HepG2 (cell line): ENCODE data around the gene PRRT1B. TPM values are rescaled to one million over a fixed set of nuclear protein-coding genes. Genes with fewer than 3 reads are reported as not detected.

ENCODE experiments used
- ATAC-seq: fragments of 200-7000 bp; cut with Tn5 transposase; 3 replicates; pipeline ENCODE4 v1.9.1; 2020; ENCODE audit warnings: mild to moderate bottlenecking, moderate library complexity
- BruUV-seq: library from RNA; stranded (reverse); fragments of 400-500 nt; replicated peaks from 2 replicates; lab custom pipeline; 2021; lab: Mats Ljungman, UMichigan
- CTCF ChIA-PET: fragments of 300-600 bp; formaldehyde crosslinking; extraction: SDS; loops from one replicate; lab custom pipeline; 2021; ENCODE audit warnings: low total read pairs, inconsistent platforms, low intra/inter-chr PET ratio; lab: Yijun Ruan, JAX
- POLR2A ChIA-PET: fragments of 350-600 bp; sonication (Branson Sonifier 250); formaldehyde crosslinking; loops from one replicate; lab custom pipeline; 2020; ENCODE audit warnings: antibody characterized with exemption, inconsistent platforms; lab: Yijun Ruan, JAX
- DNase-seq: peaks from one replicate; pipeline ENCODE4 v3.0.0-alpha.2; 2015; ENCODE audit warnings: low spot score
- FAIRE-seq: peaks from 3 replicates; lab custom pipeline; 2011; peaks lifted over from hg19 to GRCh38; lab: Jason Lieb, UNC
- H2AFZ ChIP-seq: one replicate; pipeline ENCODE4 v1.6.1; 2011; ENCODE audit warnings: low read length, inconsistent platforms
- H3K27ac ChIP-seq: fragments of 300-600 bp; 3 replicates; pipeline ENCODE4 v1.8.0; 2011; ENCODE audit warnings: mixed run types, mild to moderate bottlenecking, mixed read lengths, low read length, inconsistent platforms; ENCODE audit not compliant: insufficient read depth; ENCODE audit errors: extremely low read length
- H3K27me3 ChIP-seq, 2 experiments: fragments of 200-600 bp in 1 of 2; 2 replicates in 1 of 2; 3 replicates in 1 of 2; pipeline versions ENCODE4 v1.6.0 to v1.8.0; 2011; ENCODE audit warnings: low read length in 2 of 2, mild to moderate bottlenecking in 2 of 2, moderate library complexity in 2 of 2, inconsistent platforms in 1 of 2; ENCODE audit not compliant: insufficient read depth in 2 of 2, control insufficient read depth in 1 of 2
- H3K36me3 ChIP-seq, 2 experiments: fragments of 200-600 bp in 1 of 2; replicated peaks in 1 of 2; 2 replicates in 1 of 2; 3 replicates in 1 of 2; pipeline versions ENCODE4 v1.5.1 to v1.8.0; 2011; ENCODE audit warnings: low read length in 2 of 2, inconsistent platforms in 1 of 2; ENCODE audit not compliant: insufficient read depth in 2 of 2, control insufficient read depth in 1 of 2
- H3K4me1 ChIP-seq: 2 replicates; pipeline ENCODE4 v1.5.1; 2012; ENCODE audit warnings: low read length, inconsistent platforms; ENCODE audit not compliant: insufficient read depth
- H3K4me2 ChIP-seq: 2 replicates; pipeline ENCODE4 v1.6.0; 2011; ENCODE audit warnings: low read depth, low read length, inconsistent platforms
- H3K4me3 ChIP-seq, 3 experiments: fragments of 200-600 bp in 1 of 3; sonication (generic), shearing (Covaris generic) in 1 of 3; replicated peaks in 1 of 3; 2 replicates each; pipeline ENCODE4 v1.5.1; 2011 to 2016; ENCODE audit warnings: low read length in 3 of 3, inconsistent platforms in 2 of 3, low read depth in 2 of 3, mild to moderate bottlenecking in 2 of 3, control low read depth in 1 of 3, mixed read lengths in 1 of 3; ENCODE audit not compliant: insufficient read depth in 1 of 3
- H3K79me2 ChIP-seq: one replicate; pipeline ENCODE4 v1.6.1; 2011; ENCODE audit warnings: low read length, inconsistent platforms; ENCODE audit not compliant: insufficient read depth
- H3K9ac ChIP-seq: 2 replicates; pipeline ENCODE4 v1.6.0; 2011; ENCODE audit warnings: mild to moderate bottlenecking, low read depth, low read length, inconsistent platforms; ENCODE audit not compliant: insufficient read depth
- H3K9me3 ChIP-seq: 2 replicates; pipeline ENCODE4 v1.5.1; 2012; ENCODE audit warnings: mild to moderate bottlenecking, low read length
- H4K20me1 ChIP-seq: 2 replicates; pipeline ENCODE4 v1.6.0; 2011; ENCODE audit warnings: inconsistent platforms, mild to moderate bottlenecking, low read length, moderate library complexity; ENCODE audit not compliant: insufficient read depth
- ZMAT3 ChIP-seq: sonication (generic); formaldehyde crosslinking; conservative IDR thresholded peaks from 2 replicates; pipeline ENCODE4 v1.7.0; 2021; ENCODE audit warnings: missing genetic modification reagents
- WGBS: methylation state at CpG from one replicate; pipeline ENCODE4 v1.1.6; 2017; ENCODE audit warnings: low lambda C conversion rate; 5-methylcytosine and 5-hydroxymethylcytosine counted together
- in situ Hi-C: cut with HindIII; loops from 2 replicates; pipeline ENCODE4 v1.10.0; 2017; ENCODE audit warnings: low pct_unique_long_range_greater_than_20kb; ENCODE audit not compliant: extremely low pct_ligation_motif_present
- intact Hi-C: fragments of 100-400 bp; cut with micrococcal nuclease; formaldehyde crosslinking; loops from one replicate; pipeline ENCODE4 v1.10.0; 2022; ENCODE audit not compliant: unreplicated experiment
- polyA plus RNA-seq, 8 experiments: library from polyadenylated mRNA; depleted of rRNA in 3 of 8; stranded (reverse) in 7 of 8; unstranded in 1 of 8; fragments of >200 nt; fragmentation: Illumina TruSeq in 4 of 8; extraction: Trizol in 4 of 8; gene quantifications; 2 replicates each; pipeline versions ENCODE4 v1.2.1 to v1.2.3, GENCODE V29; 2011 to 2016; ENCODE audit warnings: low read depth in 4 of 8, missing spikeins in 1 of 8, mixed read lengths in 1 of 8; ENCODE audit not compliant: insufficient read depth in 1 of 8
- total RNA-seq, 5 experiments: library from RNA; depleted of rRNA; stranded (reverse); fragments of >200 nt; fragmentation: Illumina TruSeq; extraction: Trizol; gene quantifications; 2 replicates each; pipeline ENCODE4 v1.2.3, GENCODE V29; 2016; ENCODE audit warnings: low read depth in 1 of 5
- TF ChIP-seq, protein P1 (sequence below): sonication (generic); formaldehyde crosslinking; IDR thresholded peaks from 2 replicates; pipeline ENCODE4 v1.4.0; 2020; ENCODE audit warnings: missing genetic modification reagents
- TF ChIP-seq, protein P2 (sequence below): sonication (generic); formaldehyde crosslinking; IDR thresholded peaks from 2 replicates; pipeline ENCODE4 v1.9.0; 2021; ENCODE audit warnings: missing genetic modification reagents, borderline replicate concordance
- TF ChIP-seq, protein P3 (sequence below): sonication (generic); formaldehyde crosslinking; IDR thresholded peaks from 2 replicates; pipeline ENCODE4 v1.8.1; 2022; ENCODE audit warnings: mild to moderate bottlenecking, missing genetic modification reagents

The PRRT1B gene
- total and polyA plus RNA-seq, 2 of the 13 experiments (the other 11 are each of a cell fraction or from before 2014, with no cell fraction given), result not detected

DNA sequence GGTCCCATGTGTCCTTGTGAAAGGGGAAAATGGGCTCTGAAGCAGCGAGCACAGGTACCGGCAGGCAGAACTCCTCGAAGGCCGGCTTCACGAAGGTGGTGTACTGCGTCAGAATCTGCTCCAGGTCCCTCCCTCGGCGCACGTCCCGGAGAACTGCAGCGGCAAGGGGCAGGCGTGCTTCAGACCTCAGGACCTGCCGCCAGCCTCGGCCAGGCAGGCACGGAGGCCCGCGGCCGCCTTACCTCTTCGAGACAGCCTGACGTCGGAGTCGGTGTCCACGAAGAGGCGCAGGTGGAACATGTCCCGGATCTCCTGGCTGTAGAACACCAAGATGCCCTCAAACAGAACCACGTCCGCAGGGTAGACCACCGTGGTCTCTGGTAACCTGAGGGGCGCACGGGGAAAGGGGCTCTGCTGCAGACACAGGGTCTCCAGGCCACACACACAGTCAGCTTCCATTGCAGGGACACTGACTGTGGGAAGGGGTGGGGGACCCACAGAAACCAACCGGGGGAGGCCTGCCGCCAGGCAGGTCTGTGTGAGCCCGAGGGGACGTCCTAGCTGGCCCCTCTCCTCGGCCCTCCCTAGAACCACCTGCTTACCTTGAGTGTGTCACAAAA, 16.3 kb upstream of the PRRT1B start:
- Histone ChIP-seq H3K36me3 (peaks cover 9 to 30% of the 10 kb centered on the region in 2 experiments; a peak in 4 of 5 replicates), H3K79me2 (peaks cover 6% of the 10 kb centered on the region), H3K27ac (no peak overlapping the region), H3K4me1 (peaks cover 11% of the 10 kb centered on the region), H3K4me3 (peak overlapping the region in 1 of 3 experiments; percentile 78; a peak in 1 of 6 replicates), H3K9ac (no peak overlapping the region), H2AFZ (no peak overlapping the region), H4K20me1 (no peaks in the 10 kb centered on the region), H3K9me3 (no peaks in the 10 kb centered on the region), H3K27me3 (peaks cover 0 to 4% of the 10 kb centered on the region in 2 experiments; a peak in 1 of 5 replicates), H3K4me2 (no peak overlapping the region)
- DNase-seq (no peak), ATAC-seq (no peak), FAIRE-seq (no peak)
- TF ChIP-seq, protein P1, sequence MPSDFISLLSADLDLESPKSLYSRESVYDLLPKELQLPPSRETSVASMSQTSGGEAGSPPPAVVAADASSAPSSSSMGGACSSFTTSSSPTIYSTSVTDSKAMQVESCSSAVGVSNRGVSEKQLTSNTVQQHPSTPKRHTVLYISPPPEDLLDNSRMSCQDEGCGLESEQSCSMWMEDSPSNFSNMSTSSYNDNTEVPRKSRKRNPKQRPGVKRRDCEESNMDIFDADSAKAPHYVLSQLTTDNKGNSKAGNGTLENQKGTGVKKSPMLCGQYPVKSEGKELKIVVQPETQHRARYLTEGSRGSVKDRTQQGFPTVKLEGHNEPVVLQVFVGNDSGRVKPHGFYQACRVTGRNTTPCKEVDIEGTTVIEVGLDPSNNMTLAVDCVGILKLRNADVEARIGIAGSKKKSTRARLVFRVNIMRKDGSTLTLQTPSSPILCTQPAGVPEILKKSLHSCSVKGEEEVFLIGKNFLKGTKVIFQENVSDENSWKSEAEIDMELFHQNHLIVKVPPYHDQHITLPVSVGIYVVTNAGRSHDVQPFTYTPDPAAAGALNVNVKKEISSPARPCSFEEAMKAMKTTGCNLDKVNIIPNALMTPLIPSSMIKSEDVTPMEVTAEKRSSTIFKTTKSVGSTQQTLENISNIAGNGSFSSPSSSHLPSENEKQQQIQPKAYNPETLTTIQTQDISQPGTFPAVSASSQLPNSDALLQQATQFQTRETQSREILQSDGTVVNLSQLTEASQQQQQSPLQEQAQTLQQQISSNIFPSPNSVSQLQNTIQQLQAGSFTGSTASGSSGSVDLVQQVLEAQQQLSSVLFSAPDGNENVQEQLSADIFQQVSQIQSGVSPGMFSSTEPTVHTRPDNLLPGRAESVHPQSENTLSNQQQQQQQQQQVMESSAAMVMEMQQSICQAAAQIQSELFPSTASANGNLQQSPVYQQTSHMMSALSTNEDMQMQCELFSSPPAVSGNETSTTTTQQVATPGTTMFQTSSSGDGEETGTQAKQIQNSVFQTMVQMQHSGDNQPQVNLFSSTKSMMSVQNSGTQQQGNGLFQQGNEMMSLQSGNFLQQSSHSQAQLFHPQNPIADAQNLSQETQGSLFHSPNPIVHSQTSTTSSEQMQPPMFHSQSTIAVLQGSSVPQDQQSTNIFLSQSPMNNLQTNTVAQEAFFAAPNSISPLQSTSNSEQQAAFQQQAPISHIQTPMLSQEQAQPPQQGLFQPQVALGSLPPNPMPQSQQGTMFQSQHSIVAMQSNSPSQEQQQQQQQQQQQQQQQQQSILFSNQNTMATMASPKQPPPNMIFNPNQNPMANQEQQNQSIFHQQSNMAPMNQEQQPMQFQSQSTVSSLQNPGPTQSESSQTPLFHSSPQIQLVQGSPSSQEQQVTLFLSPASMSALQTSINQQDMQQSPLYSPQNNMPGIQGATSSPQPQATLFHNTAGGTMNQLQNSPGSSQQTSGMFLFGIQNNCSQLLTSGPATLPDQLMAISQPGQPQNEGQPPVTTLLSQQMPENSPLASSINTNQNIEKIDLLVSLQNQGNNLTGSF, result no peak
- TF ChIP-seq, protein P2, sequence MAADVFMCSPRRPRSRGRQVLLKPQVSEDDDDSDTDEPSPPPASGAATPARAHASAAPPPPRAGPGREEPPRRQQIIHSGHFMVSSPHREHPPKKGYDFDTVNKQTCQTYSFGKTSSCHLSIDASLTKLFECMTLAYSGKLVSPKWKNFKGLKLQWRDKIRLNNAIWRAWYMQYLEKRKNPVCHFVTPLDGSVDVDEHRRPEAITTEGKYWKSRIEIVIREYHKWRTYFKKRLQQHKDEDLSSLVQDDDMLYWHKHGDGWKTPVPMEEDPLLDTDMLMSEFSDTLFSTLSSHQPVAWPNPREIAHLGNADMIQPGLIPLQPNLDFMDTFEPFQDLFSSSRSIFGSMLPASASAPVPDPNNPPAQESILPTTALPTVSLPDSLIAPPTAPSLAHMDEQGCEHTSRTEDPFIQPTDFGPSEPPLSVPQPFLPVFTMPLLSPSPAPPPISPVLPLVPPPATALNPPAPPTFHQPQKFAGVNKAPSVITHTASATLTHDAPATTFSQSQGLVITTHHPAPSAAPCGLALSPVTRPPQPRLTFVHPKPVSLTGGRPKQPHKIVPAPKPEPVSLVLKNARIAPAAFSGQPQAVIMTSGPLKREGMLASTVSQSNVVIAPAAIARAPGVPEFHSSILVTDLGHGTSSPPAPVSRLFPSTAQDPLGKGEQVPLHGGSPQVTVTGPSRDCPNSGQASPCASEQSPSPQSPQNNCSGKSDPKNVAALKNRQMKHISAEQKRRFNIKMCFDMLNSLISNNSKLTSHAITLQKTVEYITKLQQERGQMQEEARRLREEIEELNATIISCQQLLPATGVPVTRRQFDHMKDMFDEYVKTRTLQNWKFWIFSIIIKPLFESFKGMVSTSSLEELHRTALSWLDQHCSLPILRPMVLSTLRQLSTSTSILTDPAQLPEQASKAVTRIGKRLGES (CRISPR knock-in tag), result no peak
- no peak for TF ChIP-seq ZMAT3 (CRISPR knock-in tag)
- TF ChIP-seq, protein P3, sequence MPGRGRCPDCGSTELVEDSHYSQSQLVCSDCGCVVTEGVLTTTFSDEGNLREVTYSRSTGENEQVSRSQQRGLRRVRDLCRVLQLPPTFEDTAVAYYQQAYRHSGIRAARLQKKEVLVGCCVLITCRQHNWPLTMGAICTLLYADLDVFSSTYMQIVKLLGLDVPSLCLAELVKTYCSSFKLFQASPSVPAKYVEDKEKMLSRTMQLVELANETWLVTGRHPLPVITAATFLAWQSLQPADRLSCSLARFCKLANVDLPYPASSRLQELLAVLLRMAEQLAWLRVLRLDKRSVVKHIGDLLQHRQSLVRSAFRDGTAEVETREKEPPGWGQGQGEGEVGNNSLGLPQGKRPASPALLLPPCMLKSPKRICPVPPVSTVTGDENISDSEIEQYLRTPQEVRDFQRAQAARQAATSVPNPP (CRISPR knock-in tag), result no peak
- intact Hi-C loops, result no loop called here
- POLR2A ChIA-PET, result no interaction called here
- in situ Hi-C loops, result no loop called here
- 98% methylated on average over 31 of the region's 35 CpGs for WGBS
- BruUV-seq, result no TSS peak
- CTCF ChIA-PET, result no interaction called here
